Measurements from ENCODE around the gene DAP. TPM values are rescaled to one million over a fixed set of nuclear protein-coding genes. Genes with fewer than 3 reads are reported as not detected.
"Not testable (repeated sequence)": the region's sequence is repeated elsewhere in the genome, so short reads cannot be mapped to it uniquely, and the experiment has no call there.

Gene DAP
- total RNA-seq, 1 donor from 2014 or later, result 129 TPM

DNA sequence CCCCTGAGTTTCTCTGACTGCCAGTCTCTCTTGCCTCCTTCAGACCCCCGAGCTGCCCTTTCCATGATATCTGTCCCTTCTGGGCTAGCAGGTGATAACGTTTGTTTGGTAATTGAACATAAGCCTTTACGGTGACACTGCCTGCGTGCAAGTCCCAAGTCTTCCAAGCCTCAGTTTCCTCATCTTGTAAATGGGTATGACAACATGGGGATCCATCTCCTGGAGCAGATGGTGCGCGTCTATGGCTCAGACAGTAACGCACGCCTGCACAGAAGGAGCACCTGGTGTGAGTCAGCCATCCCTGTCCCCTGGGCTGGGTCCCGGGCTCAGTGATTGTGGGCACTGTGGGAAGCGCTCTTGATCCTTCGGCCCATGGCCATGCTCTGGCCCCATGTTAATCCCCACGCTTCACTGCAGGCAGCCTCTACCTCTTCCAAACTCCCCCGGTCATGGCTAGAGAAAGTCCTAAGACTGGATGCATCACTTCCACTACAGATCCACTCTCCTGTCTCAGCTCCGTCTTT, 85.8 kb downstream of the DAP start:
- no peak for ATAC-seq

DNA sequence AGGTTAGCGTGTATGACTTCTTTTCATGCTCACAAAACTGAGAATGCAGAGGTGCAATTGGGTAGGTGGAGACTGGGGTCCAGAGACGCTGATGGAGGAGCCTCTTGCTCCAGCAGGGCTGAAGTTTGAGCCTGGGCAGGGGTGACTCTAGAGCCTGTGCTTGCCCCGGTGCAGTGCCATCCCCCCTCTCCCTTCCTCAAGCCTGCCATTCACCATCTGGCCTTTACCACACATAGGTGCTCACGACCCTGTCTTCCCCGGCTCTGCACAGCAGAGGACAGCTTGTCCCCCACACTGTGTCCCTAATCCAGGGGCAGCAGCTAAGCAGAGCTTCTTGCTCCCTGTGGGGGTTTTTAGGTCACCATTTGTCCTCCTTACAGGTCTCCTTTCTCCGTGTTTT, 86.5 kb downstream of the DAP start:
- ATAC-seq (no peak), DNase-seq (ENCODE audit: low spot score) (no peak)

More for the DNA sequence above, 85.8 kb downstream of the DAP start:
- no peak for DNase-seq (ENCODE audit: low spot score)

DNA sequence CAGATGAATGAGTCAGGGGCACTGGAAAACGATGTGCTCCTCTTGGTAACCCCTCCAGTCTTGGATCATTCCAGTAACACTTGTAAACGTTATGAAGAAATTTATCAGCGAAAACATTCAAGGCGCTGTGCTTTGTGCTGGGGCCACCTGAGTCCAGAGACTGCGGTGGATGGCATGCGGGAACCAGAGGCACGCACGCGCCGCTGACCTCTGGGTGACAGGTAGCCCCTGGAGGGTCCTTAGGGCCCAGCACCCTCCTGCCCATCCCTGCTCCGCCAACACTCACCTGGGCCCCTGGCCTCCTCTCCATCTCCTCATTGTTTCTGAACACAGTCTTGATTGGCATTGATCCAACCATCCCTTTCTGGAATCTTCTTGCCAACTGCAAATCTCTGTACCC, 86.9 kb downstream of the DAP start:
- DNase-seq (ENCODE audit: low spot score) (peak; percentile 36), ATAC-seq (no peak)

DNA sequence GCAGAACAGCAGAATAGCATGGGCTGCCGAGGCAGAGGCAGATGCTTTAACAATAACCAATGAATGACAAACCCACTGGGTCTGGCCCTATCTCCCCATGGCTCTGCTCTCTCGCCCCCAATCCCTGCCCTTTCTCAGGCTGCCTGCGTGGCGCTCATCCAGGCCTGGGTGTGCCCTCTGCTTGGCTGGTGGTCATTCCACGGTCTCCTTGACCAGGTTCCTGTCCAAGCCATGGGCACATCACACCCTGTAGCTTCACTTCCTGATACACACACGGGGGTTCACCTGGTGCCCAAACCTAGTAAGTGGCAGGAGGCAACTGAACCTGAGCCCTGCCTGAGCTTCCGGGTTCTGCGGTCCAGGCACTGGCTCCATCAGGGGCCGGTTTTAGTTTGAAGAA, 87.6 kb downstream of the DAP start:
- peak; percentile 44 for DNase-seq (ENCODE audit: low spot score)
- ATAC-seq, result no peak

DNA sequence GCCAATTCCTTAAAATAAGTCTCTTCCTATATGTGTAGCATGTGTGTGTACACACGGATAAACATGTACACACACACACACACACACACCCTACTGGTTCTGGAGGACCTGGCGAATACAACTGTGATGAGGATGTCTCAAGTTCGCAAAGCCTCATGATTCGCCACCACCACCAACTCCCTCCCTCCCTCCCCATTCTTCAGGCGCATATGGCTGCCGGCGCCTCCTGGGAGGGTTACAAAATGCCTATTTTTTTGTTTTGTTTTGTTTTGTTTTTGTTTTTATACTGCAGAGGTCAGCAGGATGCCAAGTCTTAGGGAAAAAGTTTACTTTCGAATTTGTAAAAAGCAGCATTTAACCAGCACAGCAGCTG, 88.0 kb downstream of the DAP start:
- ATAC-seq (no peak), DNase-seq (ENCODE audit: low spot score) (peak; percentile 31)

DNA sequence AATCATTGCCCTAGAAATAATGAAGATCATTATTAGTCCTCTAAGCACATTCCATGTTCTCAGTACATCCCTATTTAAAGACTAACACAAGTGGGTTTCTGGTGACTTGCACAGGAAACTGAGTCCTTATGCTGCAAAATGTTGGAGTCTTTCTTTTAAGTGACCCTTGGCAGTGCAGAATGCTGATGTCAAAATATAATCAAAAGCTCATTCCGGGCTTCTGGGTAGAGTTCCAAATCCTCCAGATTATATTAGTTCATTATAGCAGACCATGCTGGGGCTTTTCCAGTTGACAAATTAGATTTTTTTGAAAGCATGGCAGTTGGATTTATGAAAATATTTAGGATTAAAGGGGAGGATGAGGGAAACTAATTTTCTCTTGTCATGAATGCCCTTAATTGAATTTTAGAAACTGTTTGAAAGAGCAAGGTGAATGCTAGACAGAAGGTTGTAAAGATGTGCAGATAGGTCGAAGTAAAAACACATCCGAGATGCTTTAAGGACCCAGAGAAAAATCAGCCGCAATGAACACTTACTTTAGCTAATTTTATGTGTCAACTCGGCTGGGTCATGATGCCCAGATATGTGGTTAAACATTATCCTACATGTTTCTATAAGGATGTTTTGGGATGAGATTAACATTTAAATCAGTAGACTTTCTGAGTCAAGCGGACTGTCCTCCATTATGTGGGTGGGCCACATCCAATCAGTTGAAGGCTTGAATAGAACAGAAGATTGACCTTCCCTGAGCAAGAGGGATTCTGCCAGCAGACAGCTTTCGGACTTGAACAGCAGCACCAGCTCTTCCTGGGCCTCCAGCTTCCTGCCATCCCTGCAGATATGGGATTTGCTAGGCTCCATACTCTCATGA, 88.7 kb downstream of the DAP start:
- DNase-seq (ENCODE audit: low spot score) (no peak), ATAC-seq (no peak)

DNA sequence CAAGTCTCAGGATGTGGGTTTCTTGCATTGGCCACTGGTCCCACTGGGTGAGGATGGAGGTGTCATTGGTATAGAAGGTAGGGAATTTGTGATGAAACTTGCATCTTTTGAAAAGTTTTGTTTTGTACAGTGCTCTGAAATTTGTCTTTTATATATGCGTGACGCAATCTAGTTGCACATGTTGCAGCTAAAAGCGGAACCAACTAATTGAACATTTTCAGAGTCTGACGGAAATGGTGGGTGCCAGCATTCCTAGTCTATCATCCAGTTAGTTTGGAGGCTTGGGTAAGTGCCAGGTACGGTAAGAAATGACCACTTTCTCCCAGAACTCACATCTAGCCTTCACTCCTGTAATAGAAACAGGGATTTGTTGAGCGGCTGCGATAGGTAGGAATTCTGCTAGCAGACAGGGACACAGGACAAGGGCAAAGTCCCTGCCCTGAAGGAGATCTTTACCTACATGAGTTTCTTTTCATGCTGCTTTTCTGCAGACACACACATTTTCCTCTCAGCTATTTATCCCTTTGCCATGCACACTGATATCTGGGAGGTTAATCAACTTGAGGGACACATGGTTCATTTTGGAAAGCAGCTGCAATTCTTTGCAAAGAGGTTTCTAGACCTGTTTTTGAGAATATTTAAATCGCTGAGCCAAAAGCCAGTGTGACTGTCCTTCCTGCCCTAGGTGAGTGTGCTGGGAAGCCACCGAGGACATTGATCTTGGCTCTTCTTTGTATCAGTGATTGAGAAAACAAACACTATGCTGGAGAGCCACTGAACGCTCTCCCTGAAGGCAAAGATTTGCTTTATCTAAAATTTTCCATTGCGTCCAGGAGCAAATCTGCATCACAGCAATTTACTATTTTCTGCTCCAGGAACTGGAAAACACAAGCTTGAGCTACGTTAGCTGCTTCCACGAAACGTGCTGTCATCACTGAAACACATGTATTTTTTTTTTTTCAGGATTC, 89.7 kb downstream of the DAP start:
- DNase-seq (ENCODE audit: low spot score), result peak; percentile 72
- ATAC-seq, result peak; percentile 88

DNA sequence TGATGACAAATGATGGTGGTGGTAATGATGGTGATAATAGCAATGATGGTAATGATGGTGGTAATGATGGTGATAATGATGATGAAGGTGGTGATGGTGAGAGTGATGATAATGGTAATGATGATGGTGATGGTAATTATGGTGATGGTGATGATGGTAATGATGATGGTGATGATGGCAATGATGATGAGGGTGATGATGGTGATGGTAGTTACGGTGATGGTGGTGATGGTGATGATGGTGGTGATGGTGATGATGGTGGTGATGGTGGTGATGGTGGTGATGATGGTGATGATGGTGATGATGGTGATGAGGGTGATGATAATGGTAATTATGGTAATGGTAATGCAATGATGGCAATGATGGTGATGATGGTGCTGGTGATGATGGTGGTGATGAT, 91.1 kb downstream of the DAP start:
- ATAC-seq (no peak), DNase-seq (ENCODE audit: low spot score) (no peak)

DNA sequence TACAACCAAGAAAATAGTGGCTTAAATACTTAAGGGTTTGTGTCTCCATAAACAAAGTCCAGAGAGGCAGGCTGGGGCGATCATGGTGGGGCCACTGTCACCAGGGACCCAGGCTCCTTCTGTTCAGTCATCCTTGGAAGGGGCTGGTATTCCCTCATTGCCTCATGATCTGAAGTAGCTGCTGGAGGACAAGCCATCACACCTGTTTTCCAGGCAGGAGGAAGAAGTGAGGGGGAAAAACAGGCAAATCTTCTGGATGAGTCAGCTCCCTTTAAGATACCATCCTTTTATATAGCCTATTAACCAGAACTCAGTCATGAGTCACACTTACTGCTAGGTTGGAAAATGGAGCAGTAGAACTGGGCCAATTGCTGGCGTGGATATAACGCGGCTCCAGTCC, 92.3 kb downstream of the DAP start:
- ATAC-seq, result no peak

DNA sequence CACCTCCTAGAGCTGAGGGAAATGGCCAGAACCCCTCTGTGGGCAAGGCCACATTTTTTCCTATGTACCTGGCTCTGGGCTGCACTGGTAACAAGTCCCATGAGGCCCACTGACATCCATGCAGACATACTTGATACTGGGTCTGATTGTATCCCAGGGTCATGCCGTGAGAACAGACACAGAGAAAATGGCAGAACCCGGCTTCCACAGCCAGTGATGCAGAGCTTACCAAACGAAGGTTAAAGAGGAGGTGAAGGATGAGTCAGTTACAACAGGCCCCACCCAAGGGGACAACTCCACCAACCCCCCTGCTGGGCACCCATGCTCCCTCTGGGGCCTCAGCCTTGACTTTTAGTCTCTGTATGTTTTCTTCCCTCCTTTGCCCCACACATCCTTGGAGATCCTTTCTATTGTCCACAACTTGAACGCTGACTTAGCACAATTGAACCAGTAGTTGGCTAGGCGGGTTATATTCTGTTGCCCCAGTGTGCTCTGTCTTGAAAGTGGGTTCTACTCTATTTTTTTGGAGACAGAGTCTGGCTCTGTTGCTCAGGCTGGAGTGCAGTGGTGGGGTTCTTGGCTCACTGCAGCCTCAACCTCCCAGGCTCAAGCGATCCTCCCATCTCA, 93.5 kb downstream of the DAP start:
- ATAC-seq, result no peak
- no peak for DNase-seq (ENCODE audit: low spot score)

More for the DNA sequence above, 92.3 kb downstream of the DAP start:
- no peak for DNase-seq (ENCODE audit: low spot score)

DNA sequence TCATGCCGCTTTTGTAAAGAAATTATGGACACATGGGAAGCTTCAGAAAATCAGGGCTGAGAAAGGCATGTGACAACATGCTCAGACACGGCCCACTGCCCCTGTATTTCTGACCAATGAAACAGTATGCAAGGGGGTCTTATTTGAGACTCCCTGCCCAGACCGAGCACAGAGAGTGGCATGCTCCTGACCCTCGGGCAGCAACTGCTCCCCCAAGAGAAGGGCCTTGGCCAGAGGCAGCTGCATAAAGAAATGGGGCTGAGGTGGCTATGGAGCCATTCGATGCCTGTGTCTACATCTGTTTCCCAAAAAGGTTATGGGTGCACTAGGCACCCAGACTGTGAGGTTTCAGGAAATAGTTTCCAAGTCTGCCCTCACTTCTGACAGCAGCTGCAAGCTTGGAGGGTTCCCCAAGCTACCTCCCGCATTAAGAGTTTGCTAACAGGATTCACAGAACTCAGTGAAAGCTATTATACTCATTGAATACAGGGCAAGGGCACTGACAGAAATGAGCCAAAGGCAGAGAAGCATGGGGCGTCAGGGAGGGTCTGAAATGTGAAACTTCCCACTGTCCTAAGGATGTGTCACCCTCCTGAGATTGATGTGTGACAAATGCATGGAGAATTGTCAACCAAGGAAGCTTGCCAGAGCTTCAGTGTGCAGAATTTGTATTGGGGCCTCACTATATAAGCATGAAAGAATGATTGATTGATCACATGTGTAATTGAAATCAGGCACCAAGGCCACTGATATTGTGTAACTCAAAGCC, 94.3 kb downstream of the DAP start:
- ATAC-seq, result no peak
- DNase-seq (ENCODE audit: low spot score), result no peak

DNA sequence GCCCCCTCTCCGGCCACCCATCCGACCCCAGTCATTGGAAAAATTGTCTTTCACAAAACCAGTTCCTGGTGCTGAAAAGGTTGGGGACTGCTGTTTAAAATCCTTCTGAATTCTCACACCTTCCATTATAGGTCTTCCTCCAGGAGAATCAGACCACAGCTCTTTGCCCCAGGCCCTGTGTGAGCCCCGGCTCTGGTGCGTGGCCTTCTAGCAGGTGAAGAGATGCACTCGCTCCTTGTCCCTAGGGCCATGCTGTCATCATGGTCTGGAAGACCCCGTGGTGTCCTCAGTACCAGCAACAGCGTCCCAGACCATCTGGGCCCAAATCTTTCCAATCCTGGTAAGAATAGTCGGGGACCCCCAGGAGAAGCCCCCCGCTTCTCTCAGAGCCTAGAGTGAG, 95.2 kb downstream of the DAP start:
- ATAC-seq (no peak), DNase-seq (ENCODE audit: low spot score) (no peak)

DNA sequence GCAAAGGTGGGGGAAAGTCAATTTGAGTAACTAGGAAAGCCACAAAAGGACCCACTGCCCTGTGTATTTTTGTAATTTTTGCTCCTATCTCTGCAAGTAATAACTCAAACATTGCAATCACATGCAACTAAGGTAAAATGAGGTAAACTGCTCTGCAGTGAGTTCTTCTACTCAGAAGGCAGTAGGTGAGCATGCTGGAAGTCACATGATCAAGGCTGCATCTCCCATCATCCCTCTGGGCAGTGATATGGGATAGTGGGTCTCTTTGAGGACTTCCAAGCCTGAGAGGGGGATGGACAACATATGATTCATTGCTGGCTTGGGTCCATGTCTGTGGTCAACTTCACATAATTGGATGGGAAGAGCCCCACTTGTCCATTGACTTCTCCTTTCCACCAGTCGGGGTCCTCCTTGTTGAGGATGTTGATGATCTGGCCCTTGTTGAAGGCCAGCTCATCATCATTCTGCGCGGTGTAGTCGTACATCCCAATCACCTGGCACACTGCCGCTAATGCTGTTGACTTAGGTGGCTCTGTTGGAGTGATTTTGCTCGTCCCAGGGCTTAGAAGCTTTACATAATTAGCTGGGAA, 96.8 kb downstream of the DAP start:
- not testable (repeated sequence) for DNase-seq (ENCODE audit: low spot score); ATAC-seq

DNA sequence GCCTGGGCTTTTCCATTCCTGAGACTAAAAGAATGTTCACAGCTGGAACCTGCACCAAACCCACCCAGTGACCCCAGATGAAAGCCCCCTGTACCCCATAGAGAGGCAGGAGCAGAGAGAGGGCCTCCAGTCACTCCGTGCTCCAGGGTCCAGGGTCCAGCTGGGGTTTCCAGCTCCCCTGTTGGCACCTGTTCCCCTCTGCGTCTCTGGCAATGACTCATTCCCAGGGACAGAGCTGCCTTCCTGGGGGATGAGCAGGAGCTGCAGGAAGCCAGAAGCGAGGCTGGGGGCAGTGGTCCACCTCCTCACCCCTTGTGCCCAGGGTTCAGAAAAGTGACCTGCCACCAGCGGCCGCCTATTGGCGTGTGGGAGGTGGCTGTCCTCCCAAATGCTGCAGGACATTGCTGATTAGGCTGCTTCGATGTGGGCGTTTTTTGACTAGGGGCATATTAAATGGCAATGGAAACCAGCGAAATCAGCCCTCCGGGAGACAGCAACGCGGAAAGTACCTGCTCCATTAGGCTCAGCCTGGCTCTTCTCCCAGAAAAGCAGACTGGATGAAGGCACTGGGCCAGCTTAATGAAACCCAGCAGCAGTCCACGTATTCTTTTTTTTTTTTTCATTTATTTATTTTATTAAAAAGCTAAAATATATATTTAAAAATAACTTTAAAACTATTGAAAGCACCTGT, 97.4 kb downstream of the DAP start:
- DNase-seq (ENCODE audit: low spot score), result peak; percentile 64
- ATAC-seq, result peak; percentile 82

DNA sequence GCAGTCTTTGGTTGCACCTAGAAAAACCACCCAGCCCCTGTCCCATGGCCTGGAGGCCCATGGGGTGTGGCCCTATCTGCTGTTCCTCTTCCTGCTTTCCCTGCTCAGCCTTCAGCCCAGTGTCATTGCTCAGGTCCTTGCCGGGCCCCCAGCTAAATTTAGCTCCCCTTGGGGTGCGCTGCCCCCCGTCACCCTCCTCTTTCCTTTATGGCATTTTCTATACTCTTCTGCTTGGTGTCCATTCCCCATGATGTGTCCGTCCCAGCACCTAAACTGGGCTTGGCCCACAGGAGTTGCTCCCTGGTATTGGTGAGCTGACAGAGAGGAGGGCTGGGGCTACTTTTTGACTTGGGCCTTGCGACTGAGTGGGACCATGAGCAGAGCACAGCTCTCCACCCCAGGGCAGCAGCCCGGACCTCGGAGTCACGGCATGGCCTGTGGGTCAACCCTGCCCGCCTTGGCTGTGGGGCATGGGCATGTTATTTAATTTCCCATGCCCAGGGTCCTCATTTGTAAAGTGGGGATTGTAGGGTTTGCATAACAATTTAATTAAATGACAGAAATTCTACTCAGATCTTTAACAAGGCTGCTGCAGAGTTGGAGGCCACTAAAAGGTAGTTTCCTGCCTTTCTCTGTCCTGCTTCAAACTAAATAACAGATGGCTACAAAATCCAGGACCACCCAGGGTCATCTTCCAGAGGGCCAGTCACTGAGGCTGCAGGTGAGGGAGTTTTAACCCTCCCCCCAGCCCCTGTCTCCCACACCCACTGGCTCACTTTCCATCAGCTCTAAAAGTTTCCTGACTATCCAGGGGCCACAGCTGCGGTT, 98.2 kb downstream of the DAP start:
- no peak for ATAC-seq
- DNase-seq (ENCODE audit: low spot score), result no peak

DNA sequence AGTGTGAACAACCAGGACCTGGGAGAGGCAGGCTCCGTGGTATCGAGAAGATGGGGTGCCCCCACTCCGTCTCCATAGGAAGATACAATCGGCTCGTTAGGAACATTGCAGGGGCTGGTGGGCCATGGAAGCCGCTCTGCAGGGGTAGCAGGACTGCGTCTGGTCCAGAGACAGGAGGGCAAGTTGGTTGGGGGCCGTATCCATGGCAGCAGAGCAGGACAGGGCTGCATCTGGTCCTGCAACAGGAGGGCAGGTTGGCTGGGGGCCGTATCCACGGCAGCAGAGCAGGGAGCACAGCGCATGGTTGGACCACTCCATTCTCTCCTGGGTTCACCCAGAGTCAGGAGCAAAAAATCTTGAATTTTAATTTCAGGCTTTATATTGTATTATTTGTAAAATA, 99.0 kb downstream of the DAP start:
- ATAC-seq, result no peak
- no peak for DNase-seq (ENCODE audit: low spot score)

DNA sequence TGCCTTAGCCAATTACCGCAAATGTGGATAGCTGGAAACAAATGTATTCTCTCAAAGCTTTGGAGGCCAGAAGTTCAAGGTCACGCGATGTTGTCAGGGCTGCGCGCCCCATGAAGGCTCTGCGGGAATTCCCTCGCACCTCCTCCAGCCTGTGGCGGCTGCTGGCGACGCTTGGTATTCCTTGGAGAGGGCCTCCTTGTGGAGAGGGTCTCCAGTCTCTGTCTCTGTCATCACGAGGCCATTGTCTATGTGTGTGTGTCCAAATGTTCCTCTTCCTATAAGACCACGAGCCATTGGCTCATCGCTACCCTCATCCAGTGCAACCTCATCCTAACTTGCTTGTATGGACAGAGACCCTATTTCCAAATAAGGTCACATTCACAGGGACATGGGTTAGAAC, 99.6 kb downstream of the DAP start:
- ATAC-seq, result no peak
- no peak for DNase-seq (ENCODE audit: low spot score)

DNA sequence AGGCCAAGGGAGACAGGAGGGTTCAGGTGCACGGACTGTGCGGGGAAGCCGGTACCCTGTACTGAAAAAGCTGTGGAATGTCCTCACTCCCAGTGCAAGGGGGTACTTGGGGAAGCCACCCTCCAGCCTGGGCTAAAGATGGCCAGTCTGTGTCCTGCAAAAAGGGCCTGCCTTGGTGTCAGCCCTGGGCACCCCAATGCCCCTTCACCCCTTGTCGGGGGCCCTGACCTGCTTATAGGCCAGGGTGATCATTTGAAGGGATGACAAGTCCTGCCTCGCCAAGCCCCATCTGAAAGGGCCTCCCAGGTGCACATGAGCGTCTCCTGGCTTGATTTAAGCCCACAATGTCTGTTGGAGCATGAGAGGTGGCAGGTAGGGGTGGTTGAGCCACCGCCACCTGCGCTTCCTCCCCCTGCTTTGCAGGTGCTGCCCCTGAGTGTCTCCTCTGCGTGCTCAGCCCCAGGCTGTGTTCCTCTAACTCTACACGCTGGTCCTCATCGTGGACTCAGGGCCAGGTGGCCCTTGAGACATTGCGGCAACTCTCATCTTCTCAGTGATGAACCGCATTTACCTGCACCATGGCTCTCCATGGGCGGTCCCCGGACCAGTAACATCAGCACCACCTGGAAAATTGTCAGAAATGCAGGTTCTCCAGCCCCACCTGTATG, 100.2 kb downstream of the DAP start:
- no peak for DNase-seq (ENCODE audit: low spot score)
- ATAC-seq, result no peak

Data from left lobe of liver (tissue), 2 donors.